Motor neuron (in vitro differentiated cells): Measurements from ENCODE around the gene SERINC5. TPM values are rescaled to one million over a fixed set of nuclear protein-coding genes. Genes with fewer than 3 reads are reported as not detected.

Experiments used
- ATAC-seq, 8 experiments: fragments of 200-7000 bp; cut with Tn5 transposase; replicated peaks in 6 of 8; 2 replicates each; pipeline ENCODE4 v1.8.0; 2021; ENCODE audit warnings: mild to moderate bottlenecking in 8 of 8, moderate library complexity in 8 of 8
- H3K27ac ChIP-seq, 2 donors: fragments of 250-450 bp; sonication (Bioruptor Pico); 2 replicates each; pipeline ENCODE4 v1.9.0; 2021; ENCODE audit warnings: antibody characterized with exemption in 2 of 2, mild to moderate bottlenecking in 2 of 2, moderate library complexity in 1 of 2
- H3K4me1 ChIP-seq, 2 donors: fragments of 250-450 bp; sonication (Bioruptor Pico); replicated peaks in 1 of 2; 2 replicates each; pipeline ENCODE4 v1.6.1; 2021; ENCODE audit warnings: antibody characterized with exemption in 2 of 2, mild to moderate bottlenecking in 2 of 2, moderate library complexity in 1 of 2
- H3K4me3 ChIP-seq, 5 donors: fragments of 250-450 bp; sonication (Bioruptor Pico); 2 replicates each; pipeline ENCODE4 v1.9.0; 2021; ENCODE audit warnings: antibody characterized with exemption in 5 of 5, mild to moderate bottlenecking in 5 of 5, moderate library complexity in 4 of 5
- WGBS, 10 experiments: fragments of 450-650 bp; shearing (Covaris generic); methylation state at CpG; one replicate each; pipeline ENCODE4 v1.0.0; 2022; 5-methylcytosine and 5-hydroxymethylcytosine counted together
- in situ Hi-C, 9 experiments: fragments of 400-800 bp; cut with MboI; loops; one replicate each; pipeline ENCODE4 v1.15.0; 2021; ENCODE audit warnings: low sequenced_read_pairs in 9 of 9, low pct_unique_long_range_greater_than_20kb in 2 of 9; ENCODE audit not compliant: unreplicated experiment in 9 of 9
- total RNA-seq, 8 experiments: library from RNA; unstranded; fragments of 300-600 nt; gene quantifications; 2 replicates each; pipeline versions ENCODE4 v1.2.3 to v1.2.4, GENCODE V29; 2022

Gene SERINC5
- total RNA-seq, 8 experiments from 2014 or later = 6.5 to 16.5 (median 8.1) TPM

DNA sequence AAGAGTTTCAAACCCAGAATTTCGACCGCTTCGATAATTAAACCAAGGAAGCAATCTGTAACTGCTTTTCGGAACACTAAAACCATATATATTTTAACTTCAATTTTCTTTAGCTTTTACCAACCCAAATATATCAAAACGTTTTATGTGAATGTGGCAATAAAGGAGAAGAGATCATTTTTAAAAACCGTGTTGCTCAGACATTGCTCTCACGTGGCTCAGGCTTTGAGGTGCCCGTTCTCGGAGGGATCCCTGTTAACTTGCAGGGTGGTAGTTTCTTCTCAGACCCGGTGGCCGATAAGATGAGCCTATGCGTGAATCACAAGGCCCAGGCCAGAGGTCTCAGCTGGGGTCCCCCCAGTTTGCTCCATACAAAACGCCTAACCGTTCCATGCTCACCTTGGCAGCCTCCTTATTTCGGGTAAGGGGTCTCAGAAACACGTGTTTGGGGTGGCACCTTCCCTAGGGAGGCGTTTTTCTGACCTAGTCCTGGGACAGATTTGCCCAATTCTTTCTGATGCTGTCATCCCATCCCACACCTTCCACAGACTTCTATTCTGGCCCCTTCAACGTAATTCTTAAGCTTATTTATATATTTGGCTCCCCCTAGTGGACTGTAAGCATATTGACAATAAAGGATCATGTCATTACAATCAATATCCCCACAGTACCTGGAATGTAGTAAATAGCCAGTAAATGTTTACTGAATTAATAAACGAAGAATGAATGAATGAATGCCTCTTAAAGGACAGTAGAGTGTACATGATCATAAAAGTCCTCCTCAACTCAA, 172.6 kb downstream of the SERINC5 start:
- WGBS, 10 experiments = 2 to 81% (median 33%) methylated on average over 3 to 11 of the region's 19 CpGs; no CpG with 5 or more reads in 1 of the 10 experiments
- H3K4me1 ChIP-seq = peaks cover 0 to 3% of the 10 kb centered on the region in 2 donors
- in situ Hi-C loops = loop anchor here in 4 of 9 experiments (10.0 to 25.0 kb wide), 4 partner anchors 179 to 1046 kb away; partner anchors contain the start of gene SERINC5 (in 1 of the 4)
- no peak overlapping the region for H3K4me3 ChIP-seq
- ATAC-seq = peak; percentile 67 to 84 (median 72)
- H3K27ac ChIP-seq = no peak overlapping the region

DNA sequence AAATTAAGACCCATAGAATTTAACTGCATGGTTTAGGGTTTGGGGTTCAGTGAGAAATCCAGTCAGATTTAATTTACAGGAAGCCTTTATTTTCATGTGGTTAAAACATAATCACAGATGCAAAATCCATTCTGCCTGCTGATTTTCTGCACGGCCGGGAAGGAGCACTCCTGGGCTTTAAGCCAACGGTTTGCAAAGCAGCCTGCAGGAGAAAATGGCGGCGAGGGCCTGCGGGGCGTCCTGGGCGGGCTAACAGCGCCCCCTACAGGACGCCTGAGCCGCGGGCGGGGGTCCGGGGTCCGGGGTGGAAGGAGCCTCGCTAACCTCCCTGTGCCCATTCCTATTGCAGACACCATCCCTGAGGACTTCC, 173.1 kb downstream of the SERINC5 start:
- no peak overlapping the region for H3K4me3 ChIP-seq
- WGBS, 10 experiments = 10 to 50% (median 29%) methylated on average over 1 to 4 of the region's 16 CpGs; no CpG with 5 or more reads in 6 of the 10 experiments
- no peak overlapping the region for H3K27ac ChIP-seq
- in situ Hi-C loops = loop anchor here in 4 of 9 experiments (10.0 to 25.0 kb wide), 4 partner anchors 180 to 1045 kb away; partner anchors contain the start of gene SERINC5 (in 1 of the 4)
- peak in 6 of 8 experiments; percentile 16 to 90 (median 81) for ATAC-seq
- peaks cover 0 to 3% of the 10 kb centered on the region in 2 donors for H3K4me1 ChIP-seq

DNA sequence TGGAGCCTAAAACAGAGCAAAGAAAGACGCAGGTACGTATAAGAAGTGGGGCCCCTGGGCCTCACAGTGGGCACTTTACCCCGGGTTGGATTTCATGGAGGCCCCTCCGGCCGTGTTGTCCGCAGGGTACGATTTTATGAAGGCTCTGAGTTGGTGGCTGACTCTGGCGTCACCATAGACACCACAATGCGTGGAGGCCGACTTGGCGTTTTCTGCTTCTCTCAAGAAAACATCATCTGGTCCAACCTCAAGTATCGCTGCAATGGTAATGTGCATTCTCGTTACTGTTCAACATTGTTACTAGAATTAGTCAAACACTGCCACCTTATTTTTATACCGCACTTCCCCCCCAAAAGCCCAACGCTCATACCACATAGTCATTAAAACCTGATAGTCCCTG, 173.6 kb downstream of the SERINC5 start:
- no peak overlapping the region for H3K27ac ChIP-seq
- peaks cover 0 to 3% of the 10 kb centered on the region in 2 donors for H3K4me1 ChIP-seq
- H3K4me3 ChIP-seq = no peak overlapping the region
- WGBS, 10 experiments = 30 to 98% (median 91%) methylated on average over 2 to 12 of the region's 15 CpGs; no CpG with 5 or more reads in 2 of the 10 experiments
- in situ Hi-C loops = loop anchor here in 4 of 9 experiments (10.0 to 25.0 kb wide), 4 partner anchors 180 to 1045 kb away; partner anchors contain the start of gene SERINC5 (in 1 of the 4)
- no peak for ATAC-seq

DNA sequence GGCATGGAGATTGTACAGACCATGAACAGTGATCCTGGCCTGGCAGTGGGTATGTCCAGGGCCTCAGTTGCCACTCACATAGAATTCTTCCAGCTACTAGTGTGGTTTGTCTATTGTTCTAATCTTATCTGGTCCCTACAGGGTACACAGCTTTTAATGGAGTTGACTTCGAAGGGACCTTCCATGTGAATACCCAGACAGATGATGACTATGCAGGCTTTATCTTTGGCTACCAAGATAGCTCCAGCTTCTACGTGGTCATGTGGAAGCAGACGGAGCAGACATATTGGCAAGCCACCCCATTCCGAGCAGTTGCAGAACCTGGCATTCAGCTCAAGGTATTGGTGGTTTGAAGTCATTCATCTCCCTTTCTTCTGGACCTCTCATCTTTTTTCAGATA, 176.9 kb downstream of the SERINC5 start:
- 81 to 100% (median 83%) methylated on average over 1 to 4 of the region's 4 CpGs; no CpG with 5 or more reads in 3 of the 10 experiments for WGBS, 10 experiments

DNA sequence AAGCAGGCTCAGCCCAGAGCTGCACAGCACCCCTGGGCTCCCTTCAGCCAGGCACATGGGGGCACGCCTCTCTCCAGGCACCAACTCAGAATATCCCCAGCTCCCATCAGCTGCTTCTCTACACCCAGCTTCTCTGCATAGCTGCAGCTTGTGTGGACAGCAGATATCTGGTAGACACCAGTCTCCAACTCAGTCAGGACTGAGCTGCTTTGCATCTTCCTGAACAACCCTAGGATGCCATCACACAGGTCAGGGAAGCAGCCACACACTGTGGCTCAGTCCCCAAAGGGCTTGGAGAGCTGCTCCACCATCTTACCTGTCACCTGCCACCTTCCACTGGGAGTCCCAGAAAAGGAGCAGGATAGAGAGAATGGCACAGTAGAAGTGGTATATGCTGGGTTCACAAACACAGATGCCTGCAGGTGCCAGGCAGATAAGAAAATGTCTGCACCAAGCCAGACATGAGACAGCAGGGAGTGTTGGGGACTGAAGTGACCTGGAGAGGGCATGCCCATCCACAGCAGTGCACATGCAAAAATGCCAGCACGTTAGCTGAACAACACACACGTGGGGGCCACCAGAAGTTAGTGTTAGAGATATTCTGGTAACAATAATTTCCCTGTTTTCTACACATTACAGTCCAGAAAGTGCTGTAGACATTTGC, 178.7 kb downstream of the SERINC5 start:
- Histone ChIP-seq H3K4me1 (no peaks in the 10 kb centered on the region), H3K27ac (no peak overlapping the region), H3K4me3 (no peak overlapping the region)
- WGBS, 10 experiments = 29 to 100% (median 83%) methylated on average over 1 to 2 of the region's 3 CpGs; no CpG with 5 or more reads in 5 of the 10 experiments
- ATAC-seq = no peak
- in situ Hi-C loops = loop anchor here in 3 of 9 experiments (25.0 kb wide), 3 partner anchors 185 to 1040 kb away; partner anchors contain the start of gene SERINC5 (in 1 of the 3)

More for the DNA sequence above, 176.9 kb downstream of the SERINC5 start:
- Histone ChIP-seq H3K4me3 (no peak overlapping the region), H3K27ac (no peak overlapping the region), H3K4me1 (peaks cover 0 to 3% of the 10 kb centered on the region in 2 donors)
- ATAC-seq = no peak
- in situ Hi-C loops = loop anchor here in 3 of 9 experiments (25.0 kb wide), 3 partner anchors 183 to 1042 kb away; partner anchors contain the start of gene SERINC5 (in 1 of the 3)

DNA sequence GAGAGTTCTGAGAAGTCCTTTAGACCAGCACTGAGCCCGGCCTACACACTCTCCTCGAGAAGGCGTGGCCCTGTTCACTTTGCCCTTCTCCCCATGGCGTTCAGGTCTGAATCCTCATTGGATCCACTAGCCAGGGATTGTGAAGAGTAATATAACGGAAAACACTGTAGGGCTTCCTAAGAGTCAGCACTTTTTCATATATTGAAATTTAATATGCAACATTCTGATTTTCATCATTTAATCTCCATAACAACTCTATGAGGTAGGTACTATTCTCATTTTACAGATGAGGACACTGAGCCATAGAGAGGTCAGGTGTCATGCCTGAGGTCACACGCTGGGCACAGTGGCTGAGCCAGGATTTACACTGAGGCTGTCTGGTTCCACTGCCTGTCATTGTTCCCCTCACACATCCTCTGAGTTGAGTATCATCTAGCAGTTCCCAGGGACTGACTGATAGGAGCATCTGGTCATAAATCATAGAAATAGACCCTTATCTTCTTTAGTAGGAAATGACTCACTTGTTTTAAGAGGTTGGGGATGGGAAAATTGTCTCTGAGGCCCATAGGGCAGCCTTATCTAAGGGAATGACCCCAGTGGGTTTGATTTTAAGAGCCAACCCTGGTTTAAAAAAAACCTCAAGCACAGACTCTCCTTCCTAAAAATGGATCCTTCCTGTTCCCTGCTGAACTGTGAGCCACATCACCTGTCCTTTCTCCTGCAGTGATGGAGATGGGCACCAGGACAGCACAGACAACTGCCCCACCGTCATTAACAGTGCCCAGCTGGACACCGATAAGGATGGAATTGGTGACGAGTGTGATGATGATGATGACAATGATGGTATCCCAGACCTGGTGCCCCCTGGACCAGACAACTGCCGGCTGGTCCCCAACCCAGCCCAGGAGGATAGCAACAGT, 179.5 kb downstream of the SERINC5 start:
- in situ Hi-C loops = loop anchor here in 3 of 9 experiments (25.0 kb wide), 3 partner anchors 186 to 1039 kb away; partner anchors contain the start of gene SERINC5 (in 1 of the 3)
- H3K27ac ChIP-seq = no peak overlapping the region

DNA sequence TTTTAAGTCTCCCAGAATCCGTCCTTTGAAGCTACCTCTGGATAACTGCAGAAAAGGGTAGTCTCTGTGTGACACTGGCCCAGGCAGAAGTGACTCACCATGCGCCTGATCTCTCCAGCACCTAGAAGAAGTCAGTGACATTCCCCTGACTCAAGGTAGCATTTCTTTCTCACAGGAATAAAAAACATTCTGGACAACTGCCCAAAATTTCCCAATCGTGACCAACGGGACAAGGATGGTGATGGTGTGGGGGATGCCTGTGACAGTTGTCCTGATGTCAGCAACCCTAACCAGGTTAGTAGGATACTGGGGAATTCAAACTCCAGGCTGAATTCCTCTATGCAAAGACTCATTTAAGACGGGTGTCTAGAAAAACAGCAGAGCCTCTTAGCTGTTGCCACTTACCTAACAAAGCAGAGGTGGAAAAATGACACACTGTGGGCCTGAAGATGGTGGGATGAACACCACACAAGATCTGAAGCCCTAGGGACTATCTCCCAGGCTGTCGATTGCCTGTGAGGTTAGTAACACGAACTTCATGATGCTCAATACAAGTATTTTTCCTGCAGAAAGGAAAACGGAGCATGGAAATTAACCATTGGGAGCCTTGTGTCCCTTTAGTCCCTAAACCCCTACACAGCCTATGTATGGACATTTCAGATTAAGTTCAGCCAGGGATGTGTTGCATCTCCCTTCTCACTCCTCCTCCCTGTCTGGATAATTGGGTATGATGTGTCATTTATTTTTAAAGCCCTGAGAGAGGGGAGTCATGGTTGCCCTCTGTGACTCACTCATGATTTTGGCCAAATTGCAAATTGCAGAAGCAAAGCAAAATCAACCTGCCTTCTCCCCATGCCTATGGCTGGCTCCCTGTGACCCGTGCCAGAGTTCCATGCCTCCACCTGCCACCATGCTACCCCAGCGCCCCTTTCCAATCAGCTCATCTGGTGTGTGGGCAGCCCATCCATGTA, 183.5 kb downstream of the SERINC5 start:
- Histone ChIP-seq H3K4me1 (peaks cover 8 to 18% of the 10 kb centered on the region in 2 donors), H3K27ac (no peak overlapping the region), H3K4me3 (no peak overlapping the region)
- 52 to 97% (median 82%) methylated on average over 3 to 8 of the region's 10 CpGs; no CpG with 5 or more reads in 1 of the 10 experiments for WGBS, 10 experiments
- no peak for ATAC-seq
- in situ Hi-C loops = no loop called here

More for the DNA sequence above, 179.5 kb downstream of the SERINC5 start:
- no peak overlapping the region for H3K4me3 ChIP-seq
- no peaks in the 10 kb centered on the region for H3K4me1 ChIP-seq
- no peak for ATAC-seq
- WGBS, 10 experiments = 69 to 100% (median 86%) methylated on average over 1 to 6 of the region's 10 CpGs; no CpG with 5 or more reads in 3 of the 10 experiments

DNA sequence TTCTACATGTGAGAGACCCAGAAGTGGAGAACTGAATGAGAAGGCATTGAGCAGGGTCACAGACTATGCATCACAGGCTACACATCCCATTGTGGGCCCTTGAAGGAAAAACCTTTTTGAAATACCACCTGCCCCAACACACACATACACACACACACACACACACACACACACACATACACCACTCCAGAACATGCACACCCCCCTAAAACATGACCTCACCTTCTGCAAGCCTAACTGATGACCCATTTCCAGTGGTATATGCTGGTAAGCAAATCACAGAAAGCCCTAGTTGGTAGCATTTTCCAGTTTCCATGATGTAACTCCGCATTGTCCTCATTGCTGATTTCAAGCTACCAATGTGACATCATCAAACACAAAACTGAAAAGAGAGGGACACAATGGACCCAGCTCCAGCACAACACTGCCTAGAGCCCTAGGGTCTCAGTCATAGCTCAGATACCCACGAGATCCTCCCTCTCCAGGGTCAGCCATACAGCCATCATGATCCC, 184.3 kb downstream of the SERINC5 start:
- H3K4me3 ChIP-seq = no peak overlapping the region
- 0 to 100% (median 75%) methylated on average over 1 to 2 of the region's 2 CpGs; no CpG with 5 or more reads in 3 of the 10 experiments for WGBS, 10 experiments
- H3K4me1 ChIP-seq = peaks cover 10 to 19% of the 10 kb centered on the region in 2 donors
- in situ Hi-C loops = no loop called here
- ATAC-seq = no peak
- H3K27ac ChIP-seq = no peak overlapping the region

DNA sequence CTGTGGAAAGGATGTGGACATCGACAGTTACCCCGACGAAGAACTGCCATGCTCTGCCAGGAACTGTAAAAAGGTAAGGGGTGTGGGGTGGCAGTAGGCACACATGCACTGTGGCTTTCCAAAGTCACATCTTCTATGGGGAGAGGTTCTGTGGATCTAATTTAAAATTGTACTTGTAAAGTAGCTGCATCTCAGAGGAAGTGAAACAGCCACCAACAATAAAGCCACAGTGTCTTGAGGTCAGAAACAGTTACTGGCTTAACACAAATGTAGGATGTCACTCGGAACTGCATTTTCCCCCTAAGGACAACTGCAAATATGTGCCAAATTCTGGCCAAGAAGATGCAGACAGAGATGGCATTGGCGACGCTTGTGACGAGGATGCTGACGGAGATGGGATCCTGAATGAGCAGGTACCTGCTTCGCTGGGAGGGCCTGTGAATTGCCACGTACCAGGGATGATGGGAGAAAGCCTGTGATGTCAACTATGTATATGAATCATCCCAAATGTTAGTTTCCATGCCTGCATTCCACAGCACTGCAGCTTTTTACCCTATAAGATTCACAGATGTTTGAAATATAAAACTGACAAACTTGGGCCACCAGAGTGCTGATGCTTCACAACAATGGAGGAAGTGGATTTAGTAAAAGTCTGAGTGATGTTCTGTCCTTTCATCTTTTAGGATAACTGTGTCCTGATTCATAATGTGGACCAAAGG, 185.4 kb downstream of the SERINC5 start:
- Histone ChIP-seq H3K4me3 (no peak overlapping the region), H3K27ac (no peak overlapping the region), H3K4me1 (peaks cover 10 to 19% of the 10 kb centered on the region in 2 donors)
- no peak for ATAC-seq
- in situ Hi-C loops = no loop called here
- 72 to 100% (median 92%) methylated on average over 1 to 4 of the region's 10 CpGs; no CpG with 5 or more reads in 2 of the 10 experiments for WGBS, 10 experiments

DNA sequence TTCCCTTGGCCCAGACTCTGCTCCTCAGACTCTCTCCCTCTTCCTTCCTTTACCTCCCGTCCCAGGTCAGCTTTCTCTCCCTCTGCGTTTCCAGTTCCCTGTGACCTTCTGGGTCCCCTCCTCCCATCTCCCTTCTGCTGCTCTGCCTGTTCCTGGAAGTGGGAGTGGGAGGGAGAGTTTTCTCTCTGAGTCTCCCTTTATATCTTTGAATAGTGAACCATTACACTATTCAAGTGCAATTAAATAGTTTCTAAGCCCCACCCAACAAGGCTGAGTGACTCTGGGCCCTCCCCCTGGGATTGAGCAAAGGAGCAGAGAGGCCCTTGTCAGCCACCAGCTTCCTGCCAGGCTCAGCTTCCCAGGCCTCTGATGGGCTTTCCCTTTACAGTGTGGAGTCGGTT, 185.9 kb downstream of the SERINC5 start:
- peak overlapping the region in 1 of 2 donors; percentile 33 for H3K27ac ChIP-seq

More for the DNA sequence above, 185.9 kb downstream of the SERINC5 start:
- peak; percentile 85 to 99 (median 97) for ATAC-seq
- Histone ChIP-seq H3K4me3 (no peak overlapping the region), H3K4me1 (peaks cover 10 to 23% of the 10 kb centered on the region in 2 donors)
- in situ Hi-C loops = no loop called here
- 17 to 80% (median 22%) methylated on average over 1 to 3 of the region's 3 CpGs; no CpG with 5 or more reads in 5 of the 10 experiments for WGBS, 10 experiments
